Ramos (cell line): ENCODE results near the gene RPL5.

ENCODE experiments used
- in situ Hi-C: fragments of 300-500 bp; cut with MboI; formaldehyde crosslinking; loops from one replicate; pipeline ENCODE4 v1.14.3; 2022; ENCODE audit warnings: low sequenced_read_pairs; ENCODE audit not compliant: unreplicated experiment

Gene RPL5

DNA sequence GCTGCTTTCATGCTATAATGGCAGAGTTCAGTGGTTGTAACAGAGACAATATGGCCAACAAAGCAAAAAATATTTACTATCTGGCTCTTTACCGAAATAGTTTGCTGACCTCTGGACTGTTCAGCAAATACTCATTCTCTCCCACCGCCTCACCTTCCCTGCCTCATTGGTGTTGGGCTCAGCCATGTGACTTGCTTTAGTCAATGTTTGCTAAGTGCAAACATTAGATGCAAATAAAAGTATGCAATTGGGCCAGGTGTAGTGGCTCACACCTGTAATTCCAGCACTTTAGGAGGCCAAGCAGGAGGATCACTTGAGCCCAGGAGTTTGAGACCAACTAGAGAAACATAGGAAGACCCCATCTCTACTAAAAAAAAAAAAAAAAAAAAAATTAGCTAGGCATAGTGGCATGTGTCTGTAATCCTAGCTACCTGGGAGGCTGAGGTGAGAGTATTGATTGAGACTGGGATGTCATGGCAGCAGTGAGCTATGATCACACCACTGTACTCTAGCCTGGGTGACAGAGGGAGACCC is 55.1 kb downstream of the RPL5 start:
- in situ Hi-C loops, result no loop called here

GRCh38 chr1:92887465-92887864 is 55.6 kb downstream of the RPL5 start:
- in situ Hi-C loops, result no loop called here
